ENCODE results near the gene AGPS. TPM values are rescaled to one million over a fixed set of nuclear protein-coding genes. Genes with fewer than 3 reads are reported as not detected.
"Not testable (repeated sequence)": the region's sequence is repeated elsewhere in the genome, so short reads cannot be mapped to it uniquely, and the experiment has no call there.

The AGPS gene
- total and polyA plus RNA-seq, 2 donors (not counting 1 experiment from before 2014, with no cell fraction given), result 2.2 to 25.5 TPM

- Mint-ChIP-seq H3K27me3 (no peaks in the 10 kb centered on the region), H3K4me3 (no peak overlapping the region), H3K4me1 (no peaks in the 10 kb centered on the region), H3K9me3 (ENCODE audit: insufficient read depth) (no peaks in the 10 kb centered on the region), H3K27ac (no peak overlapping the region)
- Histone ChIP-seq H3K79me2 (ENCODE audit: control insufficient read depth, insufficient read depth, low read length) (no peaks in the 10 kb centered on the region), H3K9me3 (ENCODE audit: control extremely low read depth in 1 of 3, control insufficient read depth in 2 of 3, insufficient read depth in 1 of 3, low read length in 2 of 3) (peaks cover 0 to 4% (median 0%) of the 10 kb centered on the region in 3 donors), H3K4me1 (ENCODE audit: control insufficient read depth in 2 of 2, insufficient read depth in 2 of 2, low read length in 2 of 2) (no peaks in the 10 kb centered on the region), H3K4me3 (ENCODE audit: control extremely low read depth in 1 of 5, extremely low read depth in 1 of 5, insufficient read depth in 1 of 5, low read depth in 2 of 5, low read length in 4 of 5) (no peak overlapping the region), H4K20me1 (ENCODE audit: control insufficient read depth, insufficient read depth, low read length, poor library complexity, severe bottlenecking) (no peaks in the 10 kb centered on the region), H3K27ac (ENCODE audit: low read length in 2 of 2) (no peak overlapping the region), H3K4me2 (replicated peaks; ENCODE audit: low read depth, low read length, poor library complexity, severe bottlenecking) (no peak overlapping the region), H3K36me3 (replicated peaks in 1 of 2; ENCODE audit: control extremely low read depth in 1 of 2, control insufficient read depth in 1 of 2, extremely low read depth in 1 of 2, insufficient read depth in 2 of 2, low read length in 1 of 2) (peaks cover 3 to 9% of the 10 kb centered on the region in 2 experiments), H2AFZ (ENCODE audit: insufficient read depth, low read depth, low read length, poor library complexity, severe bottlenecking) (no peak overlapping the region), H3K27me3 (replicated peaks in 1 of 4; ENCODE audit: control extremely low read depth in 1 of 4, control insufficient read depth in 3 of 4, insufficient read depth in 4 of 4, low read length in 3 of 4) (no peaks in the 10 kb centered on the region), H3K9ac (ENCODE audit: low read length) (no peak overlapping the region)
- ChIA-PET POLR2A (no interaction called here), CTCF (no interaction called here)
- TF ChIP-seq EZH2 (IDR thresholded peaks at IDR 0.05; ENCODE audit: borderline replicate concordance, insufficient read depth, low read depth, low read length, poor library complexity, severe bottlenecking) (no peak), CTCF (IDR thresholded peaks at IDR 0.05) (no peak)
- intact Hi-C loops (cut with micrococcal nuclease), result no loop called here
- DNase-seq (no peak), ATAC-seq (ENCODE audit: low read depth) (no peak)
- no CpG with 5 or more reads among the region's 2 CpGs for WGBS (ENCODE audit: insufficient coverage)
These were observed 56.6 kb downstream of the AGPS start for GRCh38 chr2:177449159-177449558.

GRCh38 chr2:177455187-177455586 is 62.6 kb downstream of the AGPS start:
- Histone ChIP-seq H3K4me3 (ENCODE audit: control extremely low read depth in 1 of 5, extremely low read depth in 1 of 5, insufficient read depth in 1 of 5, low read depth in 2 of 5, low read length in 4 of 5) (no peak overlapping the region), H3K4me1 (ENCODE audit: control insufficient read depth in 2 of 2, insufficient read depth in 2 of 2, low read length in 2 of 2) (no peaks in the 10 kb centered on the region), H2AFZ (ENCODE audit: insufficient read depth, low read depth, low read length, poor library complexity, severe bottlenecking) (no peak overlapping the region), H3K9me3 (ENCODE audit: control extremely low read depth in 1 of 3, control insufficient read depth in 2 of 3, insufficient read depth in 1 of 3, low read length in 2 of 3) (no peaks in the 10 kb centered on the region), H3K4me2 (replicated peaks; ENCODE audit: low read depth, low read length, poor library complexity, severe bottlenecking) (no peak overlapping the region), H3K27me3 (replicated peaks in 1 of 4; ENCODE audit: control extremely low read depth in 1 of 4, control insufficient read depth in 3 of 4, insufficient read depth in 4 of 4, low read length in 3 of 4) (no peaks in the 10 kb centered on the region), H3K27ac (ENCODE audit: low read length in 2 of 2) (no peak overlapping the region), H4K20me1 (ENCODE audit: control insufficient read depth, insufficient read depth, low read length, poor library complexity, severe bottlenecking) (no peaks in the 10 kb centered on the region), H3K9ac (ENCODE audit: low read length) (no peak overlapping the region), H3K36me3 (replicated peaks in 1 of 2; ENCODE audit: control extremely low read depth in 1 of 2, control insufficient read depth in 1 of 2, extremely low read depth in 1 of 2, insufficient read depth in 2 of 2, low read length in 1 of 2) (peaks cover 4 to 14% of the 10 kb centered on the region in 2 experiments), H3K79me2 (ENCODE audit: control insufficient read depth, insufficient read depth, low read length) (no peaks in the 10 kb centered on the region)
- ChIA-PET POLR2A (no interaction called here), CTCF (no interaction called here)
- Mint-ChIP-seq H3K27me3 (no peaks in the 10 kb centered on the region), H3K4me1 (no peaks in the 10 kb centered on the region), H3K27ac (no peak overlapping the region), H3K4me3 (no peak overlapping the region), H3K9me3 (ENCODE audit: insufficient read depth) (peaks cover 2% of the 10 kb centered on the region)
- no peak for TF ChIP-seq EZH2 (IDR thresholded peaks at IDR 0.05; ENCODE audit: borderline replicate concordance, insufficient read depth, low read depth, low read length, poor library complexity, severe bottlenecking)
- no peak for TF ChIP-seq CTCF (IDR thresholded peaks at IDR 0.05)
- WGBS (ENCODE audit: insufficient coverage), result 90% methylated on average over 2 of the region's 3 CpGs
- ATAC-seq (ENCODE audit: low read depth) (no peak), DNase-seq (no peak)
- intact Hi-C loops (cut with micrococcal nuclease), result no loop called here

- H3K27me3 Mint-ChIP-seq; H3K4me2 ChIP-seq (replicated peaks; ENCODE audit: low read depth, low read length, poor library complexity, severe bottlenecking); H3K9me3 ChIP-seq (ENCODE audit: control extremely low read depth in 1 of 3, control insufficient read depth in 2 of 3, insufficient read depth in 1 of 3, low read length in 2 of 3); H3K9ac ChIP-seq (ENCODE audit: low read length); H3K4me3 ChIP-seq (ENCODE audit: control extremely low read depth in 1 of 5, extremely low read depth in 1 of 5, insufficient read depth in 1 of 5, low read depth in 2 of 5, low read length in 4 of 5); H3K27me3 ChIP-seq (replicated peaks in 1 of 4; ENCODE audit: control extremely low read depth in 1 of 4, control insufficient read depth in 3 of 4, insufficient read depth in 4 of 4, low read length in 3 of 4); H3K27ac Mint-ChIP-seq; H3K4me1 ChIP-seq (ENCODE audit: control insufficient read depth in 2 of 2, insufficient read depth in 2 of 2, low read length in 2 of 2); H3K4me3 Mint-ChIP-seq; H3K79me2 ChIP-seq (ENCODE audit: control insufficient read depth, insufficient read depth, low read length); POLR2A ChIA-PET; intact Hi-C loops (cut with micrococcal nuclease); H4K20me1 ChIP-seq (ENCODE audit: control insufficient read depth, insufficient read depth, low read length, poor library complexity, severe bottlenecking); H3K9me3 Mint-ChIP-seq (ENCODE audit: insufficient read depth); H3K27ac ChIP-seq (ENCODE audit: low read length in 2 of 2); H3K4me1 Mint-ChIP-seq; DNase-seq; CTCF ChIA-PET; ATAC-seq (ENCODE audit: low read depth); H2AFZ ChIP-seq (ENCODE audit: insufficient read depth, low read depth, low read length, poor library complexity, severe bottlenecking): not testable (repeated sequence)
- no CpG with 5 or more reads among the region's 1 CpG for WGBS (ENCODE audit: insufficient coverage)
- peaks cover 6 to 21% of the 10 kb centered on the region in 2 experiments for H3K36me3 ChIP-seq (replicated peaks in 1 of 2; ENCODE audit: control extremely low read depth in 1 of 2, control insufficient read depth in 1 of 2, extremely low read depth in 1 of 2, insufficient read depth in 2 of 2, low read length in 1 of 2)
These were observed 67.2 kb downstream of the AGPS start for GRCh38 chr2:177459756-177460155.

All from B cell (primary cell).